Hippocampal formation (tissue), 2 donors: ENCODE data around the gene TTLL7.
"Not testable (repeated sequence)": the region's sequence is repeated elsewhere in the genome, so short reads cannot be mapped to it uniquely, and the experiment has no call there.

Source experiments
- DNase-seq, 2 donors: peaks; one replicate each; lab custom pipeline; 2025; lab: John Stamatoyannopoulos, UW

TTLL7 gene

DNA sequence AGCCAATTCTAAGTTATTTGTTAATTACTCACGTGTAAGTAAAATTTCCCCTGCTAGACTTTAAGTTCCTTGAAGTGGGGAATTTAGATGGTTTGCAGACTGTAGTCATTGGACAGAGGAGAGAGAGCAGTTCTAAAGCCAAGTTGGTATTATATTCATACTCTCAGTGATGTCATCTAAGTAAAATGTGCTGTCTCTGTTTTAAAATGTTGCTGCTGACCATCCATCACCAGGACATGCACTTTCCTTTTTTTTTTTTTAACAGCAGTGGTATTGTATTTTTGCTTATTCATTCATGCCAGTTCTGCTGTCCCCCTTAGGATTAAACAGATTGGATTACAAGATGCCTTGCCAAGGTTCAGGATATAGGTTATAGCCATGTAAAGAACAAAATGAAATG, 2.3 kb downstream of the TTLL7 start:
- DNase-seq, result no peak

DNA sequence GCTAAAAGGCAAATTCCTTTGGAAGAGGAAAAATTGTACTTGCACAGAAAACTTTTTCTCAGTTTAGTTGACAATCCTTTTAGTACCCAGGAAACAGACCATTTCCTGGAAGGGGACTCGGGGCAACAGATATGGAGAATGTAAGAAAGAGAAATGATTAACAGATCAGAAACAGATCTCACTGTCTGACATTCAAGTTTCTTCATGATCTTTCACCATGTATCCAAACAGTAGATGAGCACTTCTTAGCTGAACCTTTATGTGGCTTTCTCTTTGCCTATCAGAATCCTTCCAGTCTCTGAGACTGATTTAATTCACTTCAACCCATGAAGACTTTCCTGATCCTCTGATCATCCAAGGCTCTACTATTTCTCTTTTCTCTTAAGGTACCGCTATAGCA, 2.7 kb downstream of the TTLL7 start:
- no peak for DNase-seq

DNA sequence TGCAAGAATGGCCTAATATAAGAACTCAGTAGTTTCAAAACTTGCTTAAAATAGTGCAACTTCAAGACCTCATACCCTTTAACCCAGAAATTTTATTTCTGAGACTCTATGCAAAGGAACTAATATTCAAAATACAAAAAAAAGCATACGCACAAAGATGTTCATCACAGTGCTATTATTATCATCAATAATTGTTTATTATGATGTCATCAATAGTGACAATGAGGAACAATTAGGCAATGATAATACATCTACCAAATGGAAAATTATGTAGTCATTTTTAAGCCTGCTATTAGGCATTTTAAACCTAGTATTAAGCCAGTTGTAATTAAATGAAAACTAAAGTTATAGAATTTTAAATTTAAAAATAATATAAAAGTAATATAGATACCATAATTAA, 3.3 kb downstream of the TTLL7 start:
- DNase-seq, result no peak

DNA sequence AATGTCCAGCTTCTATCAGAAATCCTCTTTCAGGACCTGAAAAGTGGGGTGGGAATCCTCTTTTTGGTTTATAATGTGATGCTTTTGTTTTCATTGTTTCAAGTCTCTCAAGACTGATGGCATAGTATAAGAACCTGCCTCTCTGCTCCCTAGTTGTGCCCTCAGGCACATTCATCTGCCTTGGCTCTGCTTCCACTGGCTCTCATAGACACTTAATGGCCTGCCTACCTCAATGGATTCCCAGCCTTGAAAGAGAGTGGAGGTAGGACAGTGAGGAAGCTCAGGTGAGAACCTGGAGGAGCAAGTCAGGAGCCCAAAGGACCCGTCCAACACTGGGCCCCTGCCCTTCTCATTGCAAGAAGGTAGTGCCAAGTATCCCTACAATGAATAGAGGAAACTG, 4.8 kb downstream of the TTLL7 start:
- no peak for DNase-seq

DNA sequence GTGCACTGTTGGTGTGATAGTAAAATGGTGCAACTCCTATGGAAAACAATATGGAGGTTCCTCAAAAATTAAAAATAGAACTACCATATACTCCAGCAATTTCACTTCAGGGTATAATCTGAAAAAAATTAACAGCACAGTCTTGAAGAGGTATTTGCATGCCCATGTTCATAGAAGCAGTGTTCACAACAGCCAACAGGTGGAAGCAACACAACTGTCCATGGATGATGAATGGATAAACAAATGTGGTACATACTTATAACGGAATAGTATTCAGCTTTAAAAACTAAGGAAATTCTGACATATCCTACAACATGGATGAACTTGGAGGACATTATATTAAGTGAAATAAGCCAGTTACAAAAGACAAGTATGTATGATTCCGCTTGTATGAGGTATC, 8.2 kb downstream of the TTLL7 start:
- no peak for DNase-seq

DNA sequence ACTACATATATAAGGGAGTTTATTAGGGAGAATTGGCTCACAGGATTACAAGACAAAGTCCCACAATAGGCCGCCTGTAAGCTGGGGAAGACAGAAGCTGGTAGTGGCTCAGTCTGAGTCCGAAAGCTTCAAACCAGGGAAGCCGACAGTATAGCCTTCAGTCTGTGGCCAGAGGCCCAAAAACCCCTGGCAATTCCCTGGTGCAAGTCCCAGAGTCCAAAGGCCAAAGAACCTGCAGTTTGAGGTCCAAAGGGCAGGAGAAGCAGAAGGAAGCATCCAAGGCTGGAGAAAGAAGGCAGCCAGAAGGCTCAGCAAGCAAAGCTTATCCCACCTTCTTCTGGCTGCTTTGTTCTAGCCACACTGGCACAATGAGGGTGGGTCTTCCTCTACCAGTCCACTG, 13.9 kb downstream of the TTLL7 start:
- DNase-seq, result no peak

DNA sequence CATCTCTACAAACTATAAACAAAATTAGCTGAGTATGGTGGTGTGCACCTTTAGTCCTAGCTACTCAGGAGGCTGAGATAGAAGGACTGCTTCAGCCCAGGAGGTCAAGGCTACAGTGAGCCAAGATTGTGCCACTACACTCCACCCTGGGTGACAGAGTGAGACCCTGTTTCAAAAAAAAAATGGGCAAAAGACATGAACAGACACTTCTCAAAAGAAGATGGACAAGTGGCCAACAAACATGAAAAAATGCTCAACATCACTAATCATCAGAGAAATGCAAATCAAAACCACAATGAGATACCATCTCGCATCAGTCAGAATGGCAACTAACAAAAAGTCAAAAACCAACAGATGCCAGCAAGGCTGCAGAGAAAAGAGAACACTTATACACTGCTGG, 15.0 kb downstream of the TTLL7 start:
- not testable (repeated sequence) for DNase-seq

DNA sequence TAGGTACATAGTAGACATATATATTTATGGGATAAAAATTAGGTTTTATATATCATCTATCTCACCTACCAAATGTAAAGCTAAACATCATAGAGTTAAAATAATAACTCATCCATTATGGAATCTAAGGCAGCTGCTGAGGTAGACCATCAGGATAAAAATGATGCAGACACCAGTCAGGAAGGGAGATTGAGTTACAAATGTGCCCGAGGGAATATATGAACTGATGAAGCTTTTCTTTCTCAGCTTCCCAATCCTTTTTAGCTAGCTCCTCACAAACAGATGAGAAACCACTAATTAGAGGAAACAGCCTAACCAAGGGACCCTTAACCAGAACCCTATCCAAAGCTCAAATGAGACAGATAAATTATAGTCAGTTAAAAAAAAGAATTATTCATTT, 20.9 kb downstream of the TTLL7 start:
- DNase-seq, result no peak

DNA sequence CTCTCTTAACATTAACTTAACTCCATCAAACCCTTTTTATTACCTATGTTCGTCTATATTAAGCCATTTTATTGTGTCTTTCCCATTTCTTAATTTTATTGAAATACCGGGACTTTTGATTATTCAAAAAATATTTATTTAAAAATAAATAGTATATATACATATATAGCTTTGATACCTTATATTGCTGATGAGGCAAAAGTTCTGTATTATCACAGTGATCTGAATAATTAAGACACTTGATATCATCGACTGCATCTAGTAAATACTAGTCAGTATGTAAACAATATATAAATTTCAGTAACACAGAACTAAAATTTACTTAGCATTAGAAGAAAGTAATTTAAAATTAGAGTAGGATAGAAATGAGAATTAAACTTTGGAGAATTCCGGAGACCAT, 22.0 kb downstream of the TTLL7 start:
- DNase-seq, result no peak

DNA sequence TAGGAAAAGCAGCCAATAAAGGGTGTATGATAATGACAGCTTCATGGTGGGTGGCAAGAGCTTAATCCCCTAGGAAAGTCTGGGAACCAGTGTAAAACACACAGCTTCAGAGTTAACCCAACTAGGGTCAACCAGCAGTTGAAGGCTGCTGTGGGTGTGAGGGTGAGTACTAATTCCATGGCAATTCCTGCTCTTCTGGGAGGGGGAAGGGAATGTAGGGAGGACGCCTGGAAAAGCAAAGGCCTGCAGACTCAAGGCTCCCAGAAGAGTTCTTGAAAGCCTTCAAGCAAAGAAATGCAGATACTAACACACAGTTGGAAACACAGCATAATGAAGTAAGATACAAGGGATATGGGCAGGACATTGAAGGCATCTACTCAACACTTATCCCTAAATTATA, 28.1 kb downstream of the TTLL7 start:
- no peak for DNase-seq

DNA sequence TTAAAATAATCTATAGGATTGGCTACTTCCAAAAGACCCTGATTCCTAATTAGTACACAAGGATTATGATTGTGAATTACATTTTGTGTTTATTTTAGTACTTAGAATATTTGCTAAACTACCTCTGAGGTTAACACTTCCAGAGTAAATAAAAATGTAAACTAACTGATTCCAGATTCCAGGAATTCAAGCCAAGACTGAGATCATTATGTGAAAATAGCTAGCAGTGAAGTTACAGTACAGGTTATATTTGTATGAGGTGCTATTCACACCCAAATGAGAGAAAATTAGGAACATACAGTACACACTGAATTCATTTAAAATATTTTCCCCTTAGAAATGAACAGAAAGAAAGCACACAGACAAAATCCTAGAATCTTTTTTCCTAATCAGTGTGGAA, 28.8 kb downstream of the TTLL7 start:
- DNase-seq, result no peak

DNA sequence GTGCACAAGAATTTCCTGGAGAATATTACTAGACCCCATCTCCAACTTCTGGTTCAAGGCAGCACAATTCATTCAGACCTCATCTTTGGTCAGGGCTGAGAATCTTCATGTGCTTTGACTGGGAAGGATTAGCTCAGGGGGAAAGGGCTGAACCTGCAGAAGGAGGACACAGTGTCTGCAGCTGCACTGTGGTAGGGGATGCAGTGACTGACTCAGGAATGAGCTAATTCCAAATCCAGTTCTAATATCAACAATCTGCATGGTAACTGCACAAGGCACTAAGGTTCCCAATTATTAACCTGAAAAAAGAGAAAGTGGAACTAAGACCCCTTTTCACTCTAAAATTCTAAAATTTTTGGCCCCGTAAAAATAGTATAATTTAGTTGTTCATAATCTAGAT, 31.6 kb downstream of the TTLL7 start:
- no peak for DNase-seq

DNA sequence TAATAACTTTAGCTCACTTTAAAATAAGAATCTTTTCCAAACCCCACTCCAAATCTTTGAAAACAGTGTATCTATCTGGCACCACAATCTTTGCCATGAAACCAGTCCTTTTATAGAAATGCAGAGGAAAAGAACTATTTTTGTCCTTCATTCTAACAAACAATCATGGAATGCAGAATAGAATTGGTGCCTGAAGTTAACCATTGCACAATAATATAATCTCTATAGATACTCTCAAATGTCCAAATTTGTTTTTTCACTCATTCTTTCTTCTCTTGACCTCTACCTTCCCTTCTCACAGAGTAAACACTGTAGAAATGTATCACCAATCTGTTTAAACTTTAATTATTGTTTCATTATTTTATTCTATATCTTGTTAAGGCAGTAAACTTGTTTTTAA, 34.8 kb downstream of the TTLL7 start:
- DNase-seq, result no peak

DNA sequence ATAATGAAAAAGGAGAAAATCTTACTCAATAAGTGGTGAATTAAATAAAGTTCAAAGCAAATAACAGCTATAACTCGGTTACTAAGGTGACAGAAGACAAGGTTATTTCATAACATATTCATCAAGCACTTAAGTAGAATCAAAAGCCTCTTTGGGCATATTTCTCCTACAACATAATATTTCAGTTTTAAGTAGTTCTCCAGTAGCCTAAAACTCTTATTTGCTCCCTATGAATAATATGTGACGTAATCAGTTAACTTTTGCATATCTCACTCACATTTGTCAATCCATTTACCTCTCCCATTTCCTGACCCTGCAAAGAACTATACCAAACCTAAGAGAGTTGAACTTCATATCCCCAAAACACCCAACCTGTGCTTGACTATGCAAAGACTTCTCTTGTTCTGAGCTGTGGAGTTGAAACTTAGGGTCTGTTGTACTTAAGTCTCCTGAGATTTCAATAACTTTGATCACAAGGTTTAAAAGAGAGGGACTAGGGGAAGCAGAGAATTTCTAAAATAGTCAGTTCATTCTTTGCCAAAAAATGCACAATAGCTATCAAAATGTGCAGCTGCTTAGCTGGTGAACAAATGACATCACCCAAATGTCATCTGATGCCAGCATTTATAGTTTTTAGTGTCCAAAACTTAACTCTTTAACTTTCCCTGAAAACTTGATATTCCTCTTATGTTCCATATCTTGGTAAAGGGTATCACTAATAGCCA, 37.2 kb downstream of the TTLL7 start:
- DNase-seq, result peak in 1 of 2 donors; percentile 64

DNA sequence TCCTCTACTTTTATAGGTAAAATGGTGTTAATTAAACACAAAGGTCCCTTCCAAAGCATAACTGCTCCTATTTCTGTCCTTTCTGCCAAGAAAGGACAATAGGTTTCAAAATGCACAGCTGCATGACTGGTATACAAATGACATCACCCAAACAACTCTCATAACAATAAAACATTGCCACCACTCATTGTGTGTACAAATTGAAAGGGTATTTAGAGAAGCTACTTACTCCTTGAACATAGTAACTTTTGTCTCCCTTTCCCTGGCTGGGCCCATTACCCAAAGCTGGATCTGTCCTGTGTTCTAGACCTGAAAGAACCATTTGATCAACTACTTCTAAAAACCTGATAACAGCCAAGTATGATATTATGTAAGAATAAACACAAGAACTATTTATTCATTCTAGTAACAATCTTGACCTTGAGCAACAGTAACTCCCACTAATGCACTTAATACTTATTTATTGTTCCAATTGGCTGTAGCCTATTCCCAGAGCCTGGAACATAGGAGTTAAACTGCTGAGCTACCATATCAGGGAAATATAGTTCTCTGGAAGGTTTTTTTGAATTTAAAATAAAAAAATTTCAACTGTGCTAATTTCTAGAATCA, 38.2 kb downstream of the TTLL7 start:
- peak in 1 of 2 donors; percentile 73 for DNase-seq

DNA sequence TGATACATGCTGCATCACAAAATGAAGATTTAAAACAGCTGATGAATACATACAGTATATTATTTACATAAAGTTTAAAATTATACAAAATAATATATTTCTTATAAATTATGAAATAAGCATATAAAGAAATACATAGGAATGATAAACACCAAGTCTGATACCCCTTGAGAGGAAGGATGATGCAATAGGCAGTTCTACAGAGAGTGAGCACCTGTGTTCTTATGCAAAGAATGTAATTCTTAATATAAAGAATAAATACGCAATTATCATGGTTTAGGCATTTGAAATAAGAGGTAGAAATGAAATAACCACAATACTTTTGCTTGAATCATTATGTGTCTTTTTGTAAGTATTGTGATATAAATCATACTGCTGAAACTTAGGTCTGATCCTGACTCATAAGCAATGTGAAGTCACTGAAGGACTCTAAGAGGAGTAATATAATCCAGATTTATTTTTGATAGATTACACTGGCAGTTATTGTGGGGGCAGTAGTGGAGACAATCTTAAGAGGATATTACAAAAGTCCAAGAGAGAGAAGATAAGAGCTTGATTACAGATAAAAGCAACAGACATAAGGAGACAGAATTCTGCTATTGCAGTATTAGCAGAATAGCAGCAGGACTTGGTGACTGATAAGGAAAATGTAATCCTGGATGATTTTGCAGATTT, 39.0 kb downstream of the TTLL7 start:
- no peak for DNase-seq

DNA sequence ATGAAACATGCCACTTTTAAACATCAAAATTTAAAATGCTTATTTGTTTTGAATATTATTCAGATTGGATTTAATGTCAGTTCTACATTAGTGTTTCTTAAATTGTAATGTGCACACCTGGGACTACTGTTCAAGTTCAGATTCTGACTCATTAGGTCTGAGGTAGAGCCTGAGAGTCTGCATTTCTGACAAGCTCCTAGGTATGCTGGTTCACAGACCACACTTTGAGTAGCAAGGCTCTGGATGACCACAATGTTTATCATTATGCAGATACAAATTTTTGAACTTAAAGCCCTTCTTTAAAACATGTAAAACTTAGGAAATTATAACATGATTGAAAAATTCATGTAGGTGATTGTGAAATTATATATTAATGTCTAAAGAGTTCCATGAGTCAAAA, 40.2 kb downstream of the TTLL7 start:
- no peak for DNase-seq

DNA sequence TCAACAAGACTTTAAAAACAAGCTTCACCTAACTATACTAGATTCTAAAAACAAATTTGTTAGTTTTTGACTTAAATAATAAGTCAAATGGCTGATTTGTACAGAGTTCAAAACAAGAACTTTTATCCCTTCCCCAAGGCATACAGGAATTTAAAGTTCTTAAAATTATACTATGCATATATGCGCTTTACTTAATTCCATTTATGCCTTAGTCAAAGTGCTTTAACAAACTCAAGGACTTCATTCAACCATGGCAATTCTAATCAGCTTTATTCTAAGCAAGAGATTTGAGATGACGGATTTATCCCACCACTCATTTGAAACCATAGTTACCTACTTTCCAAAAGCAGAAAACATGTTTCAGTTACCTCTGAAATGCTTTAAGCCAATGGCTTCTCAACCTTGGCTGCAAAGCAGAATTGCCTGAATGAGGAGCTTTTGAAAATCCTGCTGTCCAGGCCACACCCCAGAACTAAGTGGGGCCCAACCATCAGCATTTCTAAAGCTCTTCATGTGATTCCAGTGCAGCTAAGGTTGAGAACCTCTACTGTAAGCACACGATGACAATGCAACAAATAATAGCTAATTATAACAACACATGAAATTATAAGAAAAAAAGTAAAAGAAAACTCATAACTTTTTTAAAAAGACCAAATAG, 44.6 kb downstream of the TTLL7 start:
- no peak for DNase-seq

DNA sequence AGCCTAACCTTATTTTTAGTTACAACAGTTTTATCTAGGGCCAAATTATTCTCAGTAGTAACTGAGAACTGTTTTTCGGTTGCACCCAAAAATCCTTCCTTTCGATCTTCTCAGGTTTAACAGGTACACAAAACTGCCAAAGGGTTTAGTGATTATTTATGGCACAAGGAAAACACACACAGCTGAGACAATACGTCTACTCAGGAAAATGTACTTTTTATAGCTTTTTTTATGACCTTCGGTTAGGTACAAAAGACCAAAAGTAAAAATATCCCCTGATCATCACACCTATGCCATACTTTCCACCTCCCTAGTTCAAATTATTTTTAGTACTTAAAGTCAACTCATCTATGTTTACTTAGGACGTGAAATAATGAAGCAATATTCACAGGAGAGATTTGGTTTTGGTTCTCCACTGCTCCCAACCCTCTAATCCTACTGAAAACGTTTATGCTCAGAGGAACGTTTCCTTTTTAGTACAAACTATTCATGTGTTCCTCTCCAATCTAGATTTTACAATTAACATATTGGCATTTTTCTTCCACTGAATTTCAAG, 48.7 kb downstream of the TTLL7 start:
- DNase-seq, result no peak

DNA sequence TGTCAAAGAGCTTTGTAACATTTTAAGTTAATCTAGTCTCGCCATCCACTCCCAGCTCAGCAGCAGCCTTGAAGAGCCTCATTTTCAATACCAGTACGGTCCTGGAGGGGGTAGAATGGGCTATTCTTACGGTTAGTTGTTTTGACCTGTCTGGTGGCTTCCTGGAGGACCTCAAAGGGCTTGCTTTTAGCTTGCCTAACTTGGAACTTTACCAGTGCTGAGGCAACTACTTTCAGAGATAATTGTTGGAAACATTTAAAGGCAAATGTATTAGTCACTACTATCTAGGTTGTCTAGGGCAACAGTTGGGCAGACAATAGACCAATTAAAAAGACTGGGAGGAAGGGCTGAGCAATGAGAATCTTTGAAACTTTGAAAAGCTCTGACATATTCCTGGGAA, 56.0 kb downstream of the TTLL7 start:
- no peak for DNase-seq

DNA sequence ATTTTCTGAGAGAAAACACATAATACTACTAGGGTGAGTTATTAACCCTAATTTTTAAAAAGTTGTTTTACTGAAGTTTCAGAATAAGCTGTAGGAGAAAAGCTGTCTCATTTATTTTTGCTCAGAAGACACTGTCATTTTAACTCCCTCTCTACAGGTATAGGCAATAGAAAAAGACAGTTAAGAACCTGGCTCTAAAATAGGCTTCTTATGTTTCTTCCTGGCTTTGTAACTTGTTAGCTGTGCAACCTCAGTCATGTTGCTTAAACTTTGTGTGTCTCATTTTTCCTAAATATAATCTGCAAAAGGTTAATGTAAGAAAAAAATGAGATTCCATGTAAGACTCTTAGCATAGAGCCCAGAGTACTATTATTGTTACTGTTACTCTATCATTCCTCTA, 64.4 kb downstream of the TTLL7 start:
- no peak for DNase-seq

DNA sequence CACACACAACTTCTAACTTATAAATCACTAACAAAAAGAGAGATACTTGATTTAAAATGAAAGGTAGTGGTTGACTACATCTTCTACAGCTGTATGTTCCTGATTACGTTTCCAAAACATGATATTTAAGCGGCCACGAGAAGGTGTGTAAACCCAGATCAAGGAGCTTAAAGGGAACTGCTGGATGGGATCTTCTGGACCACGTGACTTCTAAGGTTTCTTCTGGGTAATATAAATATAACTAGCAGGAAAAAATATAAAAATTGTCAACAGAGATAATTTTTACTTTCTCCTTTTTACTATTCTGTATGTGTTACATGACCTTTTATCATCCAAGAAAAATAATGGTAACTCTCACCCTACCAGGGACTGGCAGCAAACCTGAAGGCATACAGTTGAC, 66.2 kb downstream of the TTLL7 start:
- DNase-seq, result no peak

DNA sequence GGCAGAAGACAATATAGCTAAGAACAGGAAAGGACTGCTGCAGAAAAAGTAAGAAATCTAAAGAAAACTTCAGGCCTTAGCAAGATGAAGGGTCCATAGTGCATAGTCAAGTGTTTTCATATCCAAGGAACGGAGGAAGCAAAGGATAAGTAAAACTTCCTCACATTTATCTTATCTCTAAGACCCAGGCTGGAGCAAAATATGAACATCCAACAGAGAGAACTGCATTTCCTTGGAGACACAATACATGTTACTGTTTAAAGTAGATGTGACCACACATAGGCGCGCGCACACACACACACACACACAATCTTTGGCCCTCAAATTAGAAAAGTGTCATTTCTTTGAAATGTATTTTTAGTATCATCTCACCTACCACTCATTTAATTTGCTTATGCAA, 66.7 kb downstream of the TTLL7 start:
- DNase-seq, result peak in 1 of 2 donors; percentile 34
